ENCODE data around the gene SLC5A10. TPM values are rescaled to one million over a fixed set of nuclear protein-coding genes. Genes with fewer than 3 reads are reported as not detected.

Gene SLC5A10
- total and polyA plus RNA-seq, 7 donors, result 0.19 TPM; not detected in 6

DNA sequence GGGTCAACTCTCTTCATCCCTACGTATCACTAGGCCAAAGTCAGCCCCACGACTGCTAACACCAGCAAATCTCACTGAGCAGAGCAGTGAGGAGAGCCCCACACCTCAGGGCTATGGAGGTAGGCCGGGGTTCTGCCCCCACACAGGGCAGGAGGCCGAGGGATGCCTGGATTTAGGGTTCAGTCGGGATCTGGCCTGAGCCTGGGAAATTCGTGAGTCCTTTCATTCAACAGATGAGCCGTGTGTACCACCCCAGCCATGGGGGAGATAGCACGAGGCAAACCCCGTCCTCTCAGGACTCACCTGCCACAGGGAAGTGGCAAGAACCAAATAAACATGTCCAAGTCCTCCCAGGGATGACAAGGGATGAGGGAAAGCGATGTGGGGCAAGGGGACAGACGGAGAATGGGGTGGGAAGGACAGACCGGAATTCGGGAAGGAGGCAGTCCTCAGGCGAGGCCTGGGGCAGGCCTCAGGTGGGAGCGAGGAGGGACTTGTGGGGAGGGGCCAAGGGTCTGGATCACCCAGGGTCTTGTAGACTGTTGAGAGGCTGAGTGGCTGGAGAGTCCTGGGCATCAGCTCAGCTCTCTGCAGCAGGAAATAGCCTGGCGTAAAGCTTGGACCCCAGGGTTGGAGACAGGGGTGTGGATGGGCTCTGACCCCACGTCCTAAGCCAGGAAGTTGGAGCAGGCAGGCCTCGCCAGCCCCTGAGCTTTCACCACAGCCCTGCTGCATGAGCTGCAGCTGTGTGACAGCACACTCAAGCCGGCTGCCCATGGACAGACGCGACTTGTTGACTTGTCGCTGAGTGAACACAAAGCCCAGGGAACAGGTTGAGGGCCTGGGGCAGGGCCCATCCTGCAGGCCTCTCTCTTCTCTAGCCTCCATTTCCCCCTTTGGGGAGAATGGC, 60.5 kb downstream of the SLC5A10 start:
- Histone ChIP-seq H3K4me1 (no peaks in the 10 kb centered on the region), H3K27ac (no peak overlapping the region), H3K36me3 (no peaks in the 10 kb centered on the region), H3K9me3 (no peaks in the 10 kb centered on the region), H3K27me3 (no peaks in the 10 kb centered on the region), H3K4me3 (no peak overlapping the region)
- 94% methylated on average over 22 of the region's 22 CpGs for WGBS, 2 donors
- intact Hi-C loops (cut with DNase I), result no loop called here
- TF ChIP-seq, protein P1, sequence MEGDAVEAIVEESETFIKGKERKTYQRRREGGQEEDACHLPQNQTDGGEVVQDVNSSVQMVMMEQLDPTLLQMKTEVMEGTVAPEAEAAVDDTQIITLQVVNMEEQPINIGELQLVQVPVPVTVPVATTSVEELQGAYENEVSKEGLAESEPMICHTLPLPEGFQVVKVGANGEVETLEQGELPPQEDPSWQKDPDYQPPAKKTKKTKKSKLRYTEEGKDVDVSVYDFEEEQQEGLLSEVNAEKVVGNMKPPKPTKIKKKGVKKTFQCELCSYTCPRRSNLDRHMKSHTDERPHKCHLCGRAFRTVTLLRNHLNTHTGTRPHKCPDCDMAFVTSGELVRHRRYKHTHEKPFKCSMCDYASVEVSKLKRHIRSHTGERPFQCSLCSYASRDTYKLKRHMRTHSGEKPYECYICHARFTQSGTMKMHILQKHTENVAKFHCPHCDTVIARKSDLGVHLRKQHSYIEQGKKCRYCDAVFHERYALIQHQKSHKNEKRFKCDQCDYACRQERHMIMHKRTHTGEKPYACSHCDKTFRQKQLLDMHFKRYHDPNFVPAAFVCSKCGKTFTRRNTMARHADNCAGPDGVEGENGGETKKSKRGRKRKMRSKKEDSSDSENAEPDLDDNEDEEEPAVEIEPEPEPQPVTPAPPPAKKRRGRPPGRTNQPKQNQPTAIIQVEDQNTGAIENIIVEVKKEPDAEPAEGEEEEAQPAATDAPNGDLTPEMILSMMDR (IDR thresholded peaks at IDR 0.05), result no peak
- no peak for TF ChIP-seq EP300 (IDR thresholded peaks at IDR 0.05)
- no peak for TF ChIP-seq POLR2AphosphoS5 (IDR thresholded peaks at IDR 0.05)
- DNase-seq, result no peak

DNA sequence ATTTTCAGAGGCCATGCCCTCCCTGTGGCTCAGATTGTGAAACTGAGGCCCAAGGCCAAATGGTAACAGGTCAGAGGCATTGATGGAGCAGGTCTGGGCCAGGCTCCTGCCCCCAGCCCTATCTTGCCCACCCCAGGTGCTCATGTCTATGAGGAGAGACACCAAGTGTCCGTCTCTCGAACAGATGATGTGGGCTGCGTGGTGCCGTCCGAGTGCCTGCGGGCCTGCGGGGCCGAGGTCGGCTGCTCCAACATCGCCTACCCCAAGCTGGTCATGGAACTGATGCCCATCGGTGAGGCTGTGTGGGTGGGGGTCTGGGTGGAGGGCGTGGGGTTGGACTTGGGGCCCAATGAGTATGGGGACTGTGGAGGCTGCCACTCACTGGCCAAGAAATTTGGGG, 61.3 kb downstream of the SLC5A10 start:
- Histone ChIP-seq H3K27me3 (no peaks in the 10 kb centered on the region), H3K9me3 (no peaks in the 10 kb centered on the region), H3K4me1 (no peaks in the 10 kb centered on the region), H3K4me3 (no peak overlapping the region), H3K27ac (no peak overlapping the region), H3K36me3 (no peaks in the 10 kb centered on the region)
- intact Hi-C loops (cut with DNase I), result no loop called here
- DNase-seq, result no peak
- WGBS, 2 donors, result 97% methylated on average over 12 of the region's 12 CpGs
- TF ChIP-seq EP300 (IDR thresholded peaks at IDR 0.05), result no peak
- no peak for TF ChIP-seq POLR2A (IDR thresholded peaks at IDR 0.05)
- TF ChIP-seq POLR2AphosphoS5 (IDR thresholded peaks at IDR 0.05), result no peak
- TF ChIP-seq, protein P1 (IDR thresholded peaks at IDR 0.05), result no peak

DNA sequence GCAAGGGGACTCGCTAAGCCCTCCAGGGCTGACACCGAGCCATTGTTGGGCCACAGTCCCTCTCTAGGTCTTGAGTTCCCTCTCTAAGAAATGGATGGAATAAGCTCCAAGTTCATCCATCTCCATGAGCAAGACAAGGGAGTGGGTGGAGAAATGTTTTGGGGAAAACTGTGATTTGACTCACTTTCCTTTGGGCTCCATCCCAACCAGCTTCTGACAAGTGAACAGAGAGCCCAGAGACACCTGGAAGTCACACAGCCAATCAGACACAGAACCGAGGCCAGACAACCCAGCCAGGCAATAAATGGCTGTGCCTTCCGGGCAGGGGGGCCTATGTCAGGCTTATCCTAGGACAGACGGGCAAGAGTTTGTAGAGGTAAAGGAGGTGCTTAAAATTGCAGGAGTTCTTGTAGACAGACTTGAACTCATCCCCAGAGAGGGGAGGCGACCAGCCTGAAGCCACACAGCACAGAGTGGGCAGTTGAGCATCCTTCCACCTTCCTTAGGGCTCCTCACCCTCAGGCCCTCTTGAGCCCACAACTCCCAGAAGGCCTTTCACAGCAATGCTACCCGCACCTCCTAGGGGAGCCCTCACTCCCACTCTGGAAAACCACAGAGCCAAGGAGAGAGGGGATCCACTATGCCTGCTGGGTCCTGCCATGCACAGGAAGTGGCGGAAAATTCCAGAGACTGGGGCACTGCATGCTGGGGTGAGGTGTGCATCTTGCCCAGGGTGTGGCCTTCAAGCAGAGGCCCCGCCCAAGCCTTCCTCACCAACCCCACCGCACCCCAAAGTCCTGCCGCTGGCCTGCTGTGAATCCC, 62.1 kb downstream of the SLC5A10 start:
- Histone ChIP-seq H3K9me3 (no peaks in the 10 kb centered on the region), H3K4me3 (no peak overlapping the region), H3K27ac (no peak overlapping the region), H3K36me3 (no peaks in the 10 kb centered on the region), H3K27me3 (no peaks in the 10 kb centered on the region), H3K4me1 (no peaks in the 10 kb centered on the region)
- TF ChIP-seq EP300 (IDR thresholded peaks at IDR 0.05) (no peak), POLR2A (IDR thresholded peaks at IDR 0.05) (no peak), POLR2AphosphoS5 (IDR thresholded peaks at IDR 0.05) (no peak)
- TF ChIP-seq, protein P1 (IDR thresholded peaks at IDR 0.05), result no peak
- DNase-seq, result no peak
- 89 to 90% methylated on average over 11 of the region's 11 CpGs for WGBS, 2 donors
- intact Hi-C loops (cut with DNase I), result no loop called here

DNA sequence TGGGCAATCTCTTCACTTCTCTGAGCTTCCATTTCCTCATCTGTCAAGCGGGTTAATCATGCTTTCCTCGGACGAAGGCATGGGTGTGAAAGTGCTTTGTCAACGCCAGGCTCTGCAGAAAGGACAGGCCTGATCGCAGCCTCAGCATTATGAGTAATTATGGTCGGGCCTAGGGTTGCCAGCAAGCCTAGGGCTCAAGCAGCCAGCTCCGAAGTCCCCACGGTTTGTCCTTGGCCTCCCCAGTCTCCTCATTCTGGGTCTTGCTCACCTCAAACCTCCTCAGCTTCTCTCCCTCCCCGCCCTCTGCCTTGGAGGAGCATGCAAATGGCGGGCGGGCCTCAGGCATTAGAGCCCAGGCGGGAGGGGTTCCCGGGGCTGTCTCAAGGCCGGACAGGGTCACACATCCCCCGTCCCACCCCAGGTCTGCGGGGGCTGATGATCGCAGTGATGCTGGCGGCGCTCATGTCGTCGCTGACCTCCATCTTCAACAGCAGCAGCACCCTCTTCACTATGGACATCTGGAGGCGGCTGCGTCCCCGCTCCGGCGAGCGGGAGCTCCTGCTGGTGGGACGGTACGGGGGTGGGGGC, 62.8 kb downstream of the SLC5A10 start:
- intact Hi-C loops (cut with DNase I), result no loop called here
- DNase-seq, result no peak
- H3K4me3 ChIP-seq, result no peak overlapping the region
- H3K36me3 ChIP-seq, result no peaks in the 10 kb centered on the region
- H3K27ac ChIP-seq, result no peak overlapping the region
- 90% methylated on average over 29 of the region's 29 CpGs for WGBS, 2 donors
- H3K9me3 ChIP-seq, result no peaks in the 10 kb centered on the region
- TF ChIP-seq EP300 (IDR thresholded peaks at IDR 0.05), result no peak
- TF ChIP-seq, protein P1 (IDR thresholded peaks at IDR 0.05), result no peak
- TF ChIP-seq POLR2A (IDR thresholded peaks at IDR 0.05), result no peak
- no peak for TF ChIP-seq POLR2AphosphoS5 (IDR thresholded peaks at IDR 0.05)
- no peaks in the 10 kb centered on the region for H3K27me3 ChIP-seq
- no peaks in the 10 kb centered on the region for H3K4me1 ChIP-seq
